Stimulated activated CD4-positive, alpha-beta T cell treated with anti-CD3 and anti-CD28 coated beads, Interleukin-1b, Interleukin-23, amount 100 ng/mL, for 24 hours (primary cell): ENCODE data around the gene STK26.
"Not testable (repeated sequence)": the region's sequence is repeated elsewhere in the genome, so short reads cannot be mapped to it uniquely, and the experiment has no call there.

Experiments
- DNase-seq, 4 experiments: peaks; one replicate each; pipeline ENCODE4 v3.0.0-alpha.2; 2020; ENCODE audit warnings: low read depth in 4 of 4, low spot score in 1 of 4

STK26 gene

GRCh38 chrX:132022967-132023895 is at the start of gene STK26:
STK26 (plus strand) TSS chrX:132023302; CDS start chrX:132023618, 316 bp downstream.
- peak; percentile 32 to 62 (median 52) for DNase-seq

- DNase-seq, result no peak
These were observed 47.3 kb upstream of the STK26 start for GRCh38 chrX:131975851-131976250.

- no peak for DNase-seq
These were observed 45.5 kb upstream of the STK26 start for GRCh38 chrX:131977619-131978018.

- DNase-seq, result no peak
These were observed 44.0 kb upstream of the STK26 start for GRCh38 chrX:131979116-131979515.

GRCh38 chrX:131985526-131986049 is 37.5 kb upstream of the STK26 start:
- DNase-seq, result no peak

- no peak for DNase-seq
These were observed 35.9 kb upstream of the STK26 start for GRCh38 chrX:131987252-131987651.

GRCh38 chrX:131988236-131988635 is 34.9 kb upstream of the STK26 start:
- DNase-seq, result no peak

- no peak for DNase-seq
These were observed 22.0 kb upstream of the STK26 start for GRCh38 chrX:132001127-132001526.

- DNase-seq, result no peak
These were observed 18.4 kb upstream of the STK26 start for GRCh38 chrX:132004728-132005127.

- DNase-seq, result no peak
These were observed 13.8 kb upstream of the STK26 start for GRCh38 chrX:132009350-132009749.

GRCh38 chrX:132010213-132010612 is 12.9 kb upstream of the STK26 start:
- DNase-seq, result not testable (repeated sequence)

- no peak for DNase-seq
These were observed 7.2 kb upstream of the STK26 start for GRCh38 chrX:132015875-132016274.

- no peak for DNase-seq
These were observed 6.3 kb upstream of the STK26 start for GRCh38 chrX:132016628-132017430.

GRCh38 chrX:132017431-132018185 is 5.5 kb upstream of the STK26 start:
- no peak for DNase-seq

GRCh38 chrX:132022198-132022966 is 720 bp upstream of the STK26 start:
- no peak for DNase-seq

- DNase-seq, result peak in 3 of 4 experiments; percentile 7 to 52 (median 17)
These were observed 839 bp downstream of the STK26 start for GRCh38 chrX:132023896-132024386.

- no peak for DNase-seq
These were observed 1.9 kb downstream of the STK26 start for GRCh38 chrX:132025041-132025440.

GRCh38 chrX:132030264-132030663 is 7.2 kb downstream of the STK26 start:
- DNase-seq, result no peak

GRCh38 chrX:132031867-132032266 is 8.8 kb downstream of the STK26 start:
- no peak for DNase-seq

- no peak for DNase-seq
These were observed 10.1 kb downstream of the STK26 start for GRCh38 chrX:132033166-132033565.
